ENCODE results near the gene GPR158.

DNA sequence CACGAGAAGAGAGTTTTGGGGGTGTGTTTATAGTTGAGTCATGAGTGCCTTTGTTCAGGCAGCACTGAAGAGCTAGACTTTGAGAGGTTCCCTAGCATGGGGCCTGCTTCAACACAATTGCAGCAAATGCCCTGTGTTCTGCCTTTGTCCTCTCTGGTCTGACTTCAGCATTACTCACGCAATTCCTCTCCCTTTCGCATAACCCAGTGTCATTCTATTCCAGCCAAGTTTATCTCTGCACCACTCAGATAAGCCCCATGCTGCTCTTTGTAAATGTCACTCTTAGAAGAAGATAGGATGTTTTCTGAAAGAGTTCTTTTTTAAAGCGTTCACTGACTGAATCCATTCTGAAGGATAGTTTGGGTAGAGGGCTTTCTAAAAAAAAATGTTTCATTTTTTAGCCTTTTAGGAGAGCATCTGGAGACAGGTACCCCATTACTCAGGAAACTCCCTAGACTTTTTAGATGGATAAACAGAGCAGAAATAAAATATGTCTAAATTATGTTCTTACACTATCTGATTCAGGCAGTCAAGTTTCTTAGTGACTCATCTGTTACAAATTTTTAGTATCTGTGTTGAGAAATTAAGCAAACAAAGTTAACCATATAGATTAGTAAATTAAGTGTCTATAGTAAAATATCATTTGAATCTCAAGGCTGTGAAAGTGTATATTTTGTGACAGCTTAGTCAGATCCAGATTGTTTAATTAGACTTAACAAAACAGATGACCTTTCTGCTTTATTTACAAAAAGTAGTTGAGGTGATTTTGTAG is 318.5 kb downstream of the GPR158 start:
- TF ChIP-seq, protein P1, sequence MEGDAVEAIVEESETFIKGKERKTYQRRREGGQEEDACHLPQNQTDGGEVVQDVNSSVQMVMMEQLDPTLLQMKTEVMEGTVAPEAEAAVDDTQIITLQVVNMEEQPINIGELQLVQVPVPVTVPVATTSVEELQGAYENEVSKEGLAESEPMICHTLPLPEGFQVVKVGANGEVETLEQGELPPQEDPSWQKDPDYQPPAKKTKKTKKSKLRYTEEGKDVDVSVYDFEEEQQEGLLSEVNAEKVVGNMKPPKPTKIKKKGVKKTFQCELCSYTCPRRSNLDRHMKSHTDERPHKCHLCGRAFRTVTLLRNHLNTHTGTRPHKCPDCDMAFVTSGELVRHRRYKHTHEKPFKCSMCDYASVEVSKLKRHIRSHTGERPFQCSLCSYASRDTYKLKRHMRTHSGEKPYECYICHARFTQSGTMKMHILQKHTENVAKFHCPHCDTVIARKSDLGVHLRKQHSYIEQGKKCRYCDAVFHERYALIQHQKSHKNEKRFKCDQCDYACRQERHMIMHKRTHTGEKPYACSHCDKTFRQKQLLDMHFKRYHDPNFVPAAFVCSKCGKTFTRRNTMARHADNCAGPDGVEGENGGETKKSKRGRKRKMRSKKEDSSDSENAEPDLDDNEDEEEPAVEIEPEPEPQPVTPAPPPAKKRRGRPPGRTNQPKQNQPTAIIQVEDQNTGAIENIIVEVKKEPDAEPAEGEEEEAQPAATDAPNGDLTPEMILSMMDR (IDR thresholded peaks at IDR 0.05; ENCODE audit: low read depth, low read length, poor library complexity, severe bottlenecking): no peak
- TF ChIP-seq EZH2phosphoT487 (IDR thresholded peaks at IDR 0.05; ENCODE audit: borderline replicate concordance, low read length): no peak
